Measurements from ENCODE around the gene PDLIM1.
"Not testable (repeated sequence)": the region's sequence is repeated elsewhere in the genome, so short reads cannot be mapped to it uniquely, and the experiment has no call there.

Gene PDLIM1

GRCh38 chr10:95240096-95240495 lies 50.7 kb downstream of the PDLIM1 start:
- not testable (repeated sequence) for DNase-seq (ENCODE audit: low spot score)

- DNase-seq (ENCODE audit: low spot score): no peak
Observed at GRCh38 chr10:95237376-95238170, 53.2 kb downstream of the PDLIM1 start.

- DNase-seq (ENCODE audit: low spot score): no peak
Observed at GRCh38 chr10:95236068-95236903, 54.5 kb downstream of the PDLIM1 start.

GRCh38 chr10:95235676-95236067 lies 55.1 kb downstream of the PDLIM1 start:
- DNase-seq (ENCODE audit: low spot score): no peak

- no peak for DNase-seq (ENCODE audit: low spot score)
Observed at GRCh38 chr10:95234951-95235350, 55.9 kb downstream of the PDLIM1 start.

GRCh38 chr10:95233377-95234034 lies 57.3 kb downstream of the PDLIM1 start:
- DNase-seq (ENCODE audit: low spot score): no peak

GRCh38 chr10:95230677-95231586 lies 59.9 kb downstream of the PDLIM1 start:
- DNase-seq (ENCODE audit: low spot score): peak; percentile 9

GRCh38 chr10:95229724-95230627 lies 60.8 kb downstream of the PDLIM1 start:
- DNase-seq (ENCODE audit: low spot score): no peak

GRCh38 chr10:95228934-95229723 lies 61.7 kb downstream of the PDLIM1 start:
- DNase-seq (ENCODE audit: low spot score): not testable (repeated sequence)

GRCh38 chr10:95225136-95225535 lies 65.7 kb downstream of the PDLIM1 start:
- no peak for DNase-seq (ENCODE audit: low spot score)

GRCh38 chr10:95221124-95221523 lies 69.7 kb downstream of the PDLIM1 start:
- DNase-seq (ENCODE audit: low spot score): no peak

- no peak for DNase-seq (ENCODE audit: low spot score)
Observed at GRCh38 chr10:95220539-95220938, 70.3 kb downstream of the PDLIM1 start.

GRCh38 chr10:95217476-95217875 lies 73.3 kb downstream of the PDLIM1 start:
- no peak for DNase-seq (ENCODE audit: low spot score)

- DNase-seq (ENCODE audit: low spot score): no peak
Observed at GRCh38 chr10:95214793-95215192, 76.0 kb downstream of the PDLIM1 start.

GRCh38 chr10:95214369-95214768 lies 76.4 kb downstream of the PDLIM1 start:
- DNase-seq (ENCODE audit: low spot score): no peak

- no peak for DNase-seq (ENCODE audit: low spot score)
Observed at GRCh38 chr10:95211606-95212279, 79.1 kb downstream of the PDLIM1 start.

GRCh38 chr10:95209509-95210127 lies 81.2 kb downstream of the PDLIM1 start:
- DNase-seq (ENCODE audit: low spot score): no peak

GRCh38 chr10:95208702-95209391 lies 82.0 kb downstream of the PDLIM1 start:
- DNase-seq (ENCODE audit: low spot score): no peak
